Measurements from ENCODE around the gene TXNL4A.

DNA sequence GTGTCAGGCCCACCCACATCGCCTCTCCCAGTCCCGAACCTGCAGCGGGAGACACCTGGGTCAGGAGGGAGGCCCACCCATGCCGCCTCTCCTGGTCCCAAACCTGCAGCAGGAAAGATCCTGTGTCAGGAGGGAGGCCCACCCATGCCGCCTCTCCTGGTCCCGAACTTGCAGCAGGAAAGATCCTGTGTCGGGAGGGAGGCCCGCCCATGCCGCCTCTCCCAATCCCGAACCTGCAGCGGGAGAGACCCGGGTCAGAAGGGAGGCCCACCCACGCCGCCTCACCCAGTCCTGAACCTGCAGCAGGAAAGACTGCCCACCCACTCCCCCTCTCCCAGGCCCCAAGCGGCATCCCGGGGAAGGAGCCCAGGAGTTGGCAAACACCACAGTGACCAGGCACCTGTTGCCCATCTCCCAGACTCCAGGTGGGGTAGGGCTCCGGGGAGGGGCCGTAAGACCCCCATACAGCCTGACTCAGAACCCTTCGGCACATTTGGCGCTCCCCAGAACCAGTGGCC, 44.7 kb downstream of the TXNL4A start:
- no peak for TF ChIP-seq POLR2A (IDR thresholded peaks at IDR 0.05; ENCODE audit: extremely low read depth, insufficient read length)
- TF ChIP-seq, protein P1, sequence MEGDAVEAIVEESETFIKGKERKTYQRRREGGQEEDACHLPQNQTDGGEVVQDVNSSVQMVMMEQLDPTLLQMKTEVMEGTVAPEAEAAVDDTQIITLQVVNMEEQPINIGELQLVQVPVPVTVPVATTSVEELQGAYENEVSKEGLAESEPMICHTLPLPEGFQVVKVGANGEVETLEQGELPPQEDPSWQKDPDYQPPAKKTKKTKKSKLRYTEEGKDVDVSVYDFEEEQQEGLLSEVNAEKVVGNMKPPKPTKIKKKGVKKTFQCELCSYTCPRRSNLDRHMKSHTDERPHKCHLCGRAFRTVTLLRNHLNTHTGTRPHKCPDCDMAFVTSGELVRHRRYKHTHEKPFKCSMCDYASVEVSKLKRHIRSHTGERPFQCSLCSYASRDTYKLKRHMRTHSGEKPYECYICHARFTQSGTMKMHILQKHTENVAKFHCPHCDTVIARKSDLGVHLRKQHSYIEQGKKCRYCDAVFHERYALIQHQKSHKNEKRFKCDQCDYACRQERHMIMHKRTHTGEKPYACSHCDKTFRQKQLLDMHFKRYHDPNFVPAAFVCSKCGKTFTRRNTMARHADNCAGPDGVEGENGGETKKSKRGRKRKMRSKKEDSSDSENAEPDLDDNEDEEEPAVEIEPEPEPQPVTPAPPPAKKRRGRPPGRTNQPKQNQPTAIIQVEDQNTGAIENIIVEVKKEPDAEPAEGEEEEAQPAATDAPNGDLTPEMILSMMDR (IDR thresholded peaks at IDR 0.05; ENCODE audit: low read depth, low read length): no peak

All from NB4 (cell line).